ENCODE data around the gene TDP2. TPM values are rescaled to one million over a fixed set of nuclear protein-coding genes. Genes with fewer than 3 reads are reported as not detected.

The TDP2 gene
- total RNA-seq, 1 donor from 2014 or later: 26.6 TPM

DNA sequence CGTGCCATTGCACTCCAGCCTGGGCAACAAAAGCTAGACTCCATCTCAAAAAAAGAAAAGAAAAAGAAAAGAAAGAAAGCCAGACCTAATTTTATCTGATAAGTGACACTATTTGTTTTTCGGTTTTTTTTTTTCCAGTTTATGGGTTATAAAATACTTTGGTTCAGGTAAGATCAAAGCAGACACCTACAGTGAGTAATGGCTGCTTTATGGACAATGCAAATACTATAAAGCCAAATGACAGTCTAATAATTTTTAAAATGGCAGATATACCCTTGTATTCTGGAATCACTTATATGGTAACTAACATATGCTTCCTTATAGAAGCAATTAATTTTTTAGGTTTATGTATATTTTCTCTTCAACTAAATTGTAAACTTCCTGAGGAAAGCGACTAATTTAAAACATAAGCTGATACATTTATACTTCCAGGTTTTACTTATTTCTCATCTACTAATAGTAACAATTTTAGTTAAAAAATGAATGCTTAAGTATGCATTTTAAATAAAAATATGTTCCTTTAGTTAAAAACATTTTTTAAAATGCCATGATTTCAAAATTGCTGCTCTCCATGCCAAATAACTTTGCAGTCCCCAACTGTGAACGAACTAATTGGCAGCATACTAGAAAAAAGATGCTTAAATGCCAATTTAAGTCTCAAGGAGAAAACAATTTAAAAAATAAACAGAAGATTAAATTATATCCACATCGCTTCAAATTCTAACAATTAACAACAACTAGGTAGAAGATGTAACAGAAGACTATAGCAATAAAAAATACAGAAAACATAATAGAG is 59.2 kb downstream of the TDP2 start:
- TF ChIP-seq CTCF (IDR thresholded peaks at IDR 0.05; ENCODE audit: insufficient read depth, low read length, poor library complexity, severe bottlenecking): no peak
- H3K4me3 ChIP-seq (ENCODE audit: low read depth, low read length): no peak overlapping the region
- no peaks in the 10 kb centered on the region for H3K27me3 ChIP-seq (ENCODE audit: control insufficient read depth, insufficient read depth, low read length)
- DNase-seq (ENCODE audit: low read depth): no peak
- no peaks in the 10 kb centered on the region for H3K36me3 ChIP-seq (ENCODE audit: control insufficient read depth, insufficient read depth, low read length)

DNA sequence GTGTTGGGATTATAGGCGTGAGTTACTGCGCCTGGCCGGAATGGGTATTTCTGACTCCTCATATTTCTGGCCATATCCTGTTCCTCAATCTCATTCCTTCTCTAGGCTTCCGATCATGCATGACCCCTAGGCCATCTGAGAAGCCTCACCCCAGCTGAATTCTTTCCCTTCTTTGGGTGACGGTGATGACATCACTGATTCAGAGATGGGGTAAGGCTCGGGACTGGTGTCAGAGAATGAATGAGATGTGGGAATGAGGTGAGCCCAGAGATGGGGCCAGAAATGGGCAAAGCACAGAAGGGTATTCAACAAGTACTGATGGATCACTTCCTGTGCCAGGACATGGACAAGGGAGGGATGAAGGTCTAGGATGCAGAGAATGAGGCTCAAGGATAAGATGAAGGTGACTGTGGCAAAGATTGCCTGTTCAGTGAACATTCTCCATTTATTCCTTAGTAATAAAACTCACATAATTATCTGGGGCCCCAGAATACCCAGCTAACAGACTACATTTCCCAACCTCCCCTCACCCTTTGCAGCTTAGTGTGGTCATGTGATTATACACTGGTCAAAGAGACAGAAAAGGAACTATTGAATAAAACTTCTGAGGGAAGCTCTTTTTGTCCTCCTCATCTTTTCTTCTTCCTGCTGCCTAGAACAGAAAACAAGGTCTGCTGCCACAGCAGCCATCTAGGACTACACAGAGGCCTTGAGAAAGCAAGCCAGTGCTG is 60.3 kb downstream of the TDP2 start:
- H3K36me3 ChIP-seq (ENCODE audit: control insufficient read depth, insufficient read depth, low read length): no peaks in the 10 kb centered on the region
- TF ChIP-seq CTCF (IDR thresholded peaks at IDR 0.05; ENCODE audit: insufficient read depth, low read length, poor library complexity, severe bottlenecking): no peak
- no peaks in the 10 kb centered on the region for H3K27me3 ChIP-seq (ENCODE audit: control insufficient read depth, insufficient read depth, low read length)
- no peak overlapping the region for H3K4me3 ChIP-seq (ENCODE audit: low read depth, low read length)
- DNase-seq (ENCODE audit: low read depth): no peak

DNA sequence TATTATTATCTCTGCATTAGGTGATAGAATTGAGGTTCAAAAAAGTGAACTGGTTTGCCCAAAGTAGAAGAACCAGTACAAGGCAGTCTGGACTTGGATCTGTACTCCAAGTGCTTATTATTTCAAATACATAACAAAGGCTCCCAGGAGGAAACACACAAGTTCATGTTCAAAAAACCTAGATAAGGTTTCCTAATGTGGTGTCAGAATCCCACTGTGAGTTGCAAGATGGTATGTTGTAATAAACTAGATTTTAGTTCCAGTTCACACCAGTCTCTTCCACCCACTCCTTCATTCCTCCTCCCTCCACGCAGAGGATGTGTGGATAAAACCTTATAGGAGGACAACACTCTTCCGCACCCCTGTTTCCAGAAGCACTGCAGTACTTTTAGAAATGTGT is 63.5 kb downstream of the TDP2 start:
- Histone ChIP-seq H3K27me3 (ENCODE audit: control insufficient read depth, insufficient read depth, low read length) (no peaks in the 10 kb centered on the region), H3K36me3 (ENCODE audit: control insufficient read depth, insufficient read depth, low read length) (no peaks in the 10 kb centered on the region), H3K4me3 (ENCODE audit: low read depth, low read length) (no peak overlapping the region)
- no peak for DNase-seq (ENCODE audit: low read depth)
- TF ChIP-seq CTCF (IDR thresholded peaks at IDR 0.05; ENCODE audit: insufficient read depth, low read length, poor library complexity, severe bottlenecking): no peak

DNA sequence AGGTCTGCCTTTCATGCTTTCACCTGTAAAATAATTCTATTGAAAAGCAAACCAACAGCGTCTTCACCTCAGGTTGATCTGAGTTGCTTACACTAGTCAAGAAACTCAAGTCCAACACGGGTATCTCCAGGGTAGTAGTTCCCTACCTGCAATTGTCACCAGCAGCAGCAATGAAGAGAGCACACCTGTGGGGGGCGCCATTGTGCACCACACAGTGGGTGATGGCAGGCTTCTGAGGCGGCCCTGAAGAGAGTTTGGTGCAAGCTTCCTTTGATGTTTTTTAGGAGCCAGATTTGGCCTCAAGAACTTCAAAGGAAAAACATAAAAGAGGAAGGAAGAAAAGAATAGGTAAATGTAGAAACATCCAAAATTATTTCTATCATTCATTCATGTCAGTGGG is 65.8 kb downstream of the TDP2 start:
- H3K36me3 ChIP-seq (ENCODE audit: control insufficient read depth, insufficient read depth, low read length): no peaks in the 10 kb centered on the region
- no peak for TF ChIP-seq CTCF (IDR thresholded peaks at IDR 0.05; ENCODE audit: insufficient read depth, low read length, poor library complexity, severe bottlenecking)
- DNase-seq (ENCODE audit: low read depth): no peak
- no peaks in the 10 kb centered on the region for H3K27me3 ChIP-seq (ENCODE audit: control insufficient read depth, insufficient read depth, low read length)
- no peak overlapping the region for H3K4me3 ChIP-seq (ENCODE audit: low read depth, low read length)

Other genes with a start within 250 kb of the TDP2 start
- gene GPLD1, start 177.3 kb downstream of the TDP2 start, total RNA-seq: 1.8 and 3.0 TPM in 2 replicates
- 7.7 and 8.4 TPM in 2 replicates for gene ALDH5A1, start 171.9 kb downstream of the TDP2 start, total RNA-seq
- gene KIAA0319, start 20.7 kb downstream of the TDP2 start, total RNA-seq: 0.07 TPM in 1 of 2 replicates, not detected in the other
- gene ACOT13, start 178 bp upstream of the TDP2 start, total RNA-seq: 8.2 and 9.1 TPM in 2 replicates
- 126 and 137 TPM in 2 replicates for gene C6orf62, start 52.3 kb upstream of the TDP2 start, total RNA-seq
- gene GMNN, start 108.0 kb upstream of the TDP2 start, total RNA-seq: 19.8 and 24.0 TPM in 2 replicates
- gene ARMH2, start 132.0 kb upstream of the TDP2 start, total RNA-seq: not detected in 2 replicates

All from kidney epithelial cell (primary cell).